Eye (tissue), 1 donor: ENCODE results near the gene RFFL.
A peak's percentile ranks its signal among the peaks of the same experiment; 100 is the strongest.

Experiments used
- DNase-seq: peaks from one replicate; pipeline ENCODE4 v3.0.0-alpha.2; 2015

RFFL gene

DNA sequence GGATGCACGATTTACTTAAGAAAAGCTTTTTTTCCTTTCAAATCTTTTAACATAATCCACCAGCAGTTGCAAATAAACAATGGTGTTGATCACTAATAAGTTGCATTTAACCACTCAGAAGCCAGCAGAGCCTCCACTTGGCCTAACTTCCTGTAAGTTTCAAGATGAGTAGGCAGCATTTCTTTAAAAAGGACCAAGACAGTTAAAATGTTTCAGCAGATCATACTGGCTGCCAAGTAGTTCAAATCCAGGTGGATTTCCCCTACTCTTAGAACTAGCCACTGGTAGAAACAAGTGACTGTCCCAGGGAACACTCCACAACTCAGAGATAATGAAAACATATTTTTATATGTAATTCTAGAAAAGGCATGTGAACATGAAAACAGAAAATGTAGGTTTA, 17.0 kb upstream of the RFFL start:
- no peak for DNase-seq

DNA sequence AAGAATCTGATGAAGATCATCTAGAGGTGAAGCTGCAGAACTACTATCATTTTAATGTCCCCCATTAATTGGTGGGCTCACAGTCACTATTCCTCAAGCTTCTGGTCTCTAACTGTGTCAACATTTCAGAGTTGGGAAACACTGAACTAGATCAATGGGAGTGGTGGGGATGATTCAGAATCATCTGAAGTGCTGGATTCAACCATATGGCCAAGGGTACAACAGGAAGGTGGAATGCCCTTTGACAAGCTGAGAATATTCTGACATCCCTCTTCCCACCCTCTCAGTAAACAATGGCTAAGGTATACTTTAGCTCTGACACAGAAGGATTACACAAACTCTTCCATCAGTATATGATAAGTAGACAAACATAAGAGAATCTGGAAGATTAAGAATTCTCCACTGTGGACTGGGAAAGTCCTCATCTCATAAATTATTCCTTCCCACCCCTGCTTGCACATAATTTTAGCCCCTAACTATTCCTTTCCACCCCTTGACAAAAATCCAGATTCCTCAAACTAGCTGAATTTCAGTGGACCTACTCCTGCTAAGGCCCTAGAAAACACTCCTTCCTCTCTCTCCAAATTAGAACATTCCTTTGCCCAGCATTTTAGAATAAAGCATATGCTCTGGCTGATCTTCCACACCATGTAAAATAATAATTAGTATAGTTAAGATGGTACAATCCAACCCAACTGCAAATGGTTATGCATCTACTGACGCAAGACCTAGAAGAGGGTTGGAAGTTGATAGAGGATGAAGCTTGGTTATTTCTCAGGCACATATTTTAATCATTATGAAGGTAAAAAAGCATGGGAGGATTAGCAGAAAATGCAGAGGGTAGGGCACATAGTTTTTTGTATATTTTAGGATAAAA, 16.3 kb upstream of the RFFL start:
- DNase-seq: no peak

DNA sequence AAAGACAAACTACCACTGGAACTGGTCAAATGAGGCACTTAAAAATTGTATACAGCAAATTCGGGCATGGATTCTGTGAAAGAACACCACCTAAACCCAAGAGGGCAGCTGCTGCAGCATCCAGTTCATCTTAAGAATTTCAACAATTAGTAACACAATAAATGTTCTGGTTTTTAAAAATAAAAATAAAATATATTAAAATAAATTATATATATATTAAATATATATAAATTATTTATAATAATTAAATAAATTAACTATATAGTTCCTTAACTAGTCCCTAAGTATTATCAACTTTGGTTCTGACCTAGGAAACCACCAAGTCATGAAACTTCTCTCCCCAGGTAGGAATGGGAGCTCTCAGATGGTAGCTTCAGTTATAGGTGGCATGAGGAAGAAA, 13.4 kb upstream of the RFFL start:
- DNase-seq: no peak

DNA sequence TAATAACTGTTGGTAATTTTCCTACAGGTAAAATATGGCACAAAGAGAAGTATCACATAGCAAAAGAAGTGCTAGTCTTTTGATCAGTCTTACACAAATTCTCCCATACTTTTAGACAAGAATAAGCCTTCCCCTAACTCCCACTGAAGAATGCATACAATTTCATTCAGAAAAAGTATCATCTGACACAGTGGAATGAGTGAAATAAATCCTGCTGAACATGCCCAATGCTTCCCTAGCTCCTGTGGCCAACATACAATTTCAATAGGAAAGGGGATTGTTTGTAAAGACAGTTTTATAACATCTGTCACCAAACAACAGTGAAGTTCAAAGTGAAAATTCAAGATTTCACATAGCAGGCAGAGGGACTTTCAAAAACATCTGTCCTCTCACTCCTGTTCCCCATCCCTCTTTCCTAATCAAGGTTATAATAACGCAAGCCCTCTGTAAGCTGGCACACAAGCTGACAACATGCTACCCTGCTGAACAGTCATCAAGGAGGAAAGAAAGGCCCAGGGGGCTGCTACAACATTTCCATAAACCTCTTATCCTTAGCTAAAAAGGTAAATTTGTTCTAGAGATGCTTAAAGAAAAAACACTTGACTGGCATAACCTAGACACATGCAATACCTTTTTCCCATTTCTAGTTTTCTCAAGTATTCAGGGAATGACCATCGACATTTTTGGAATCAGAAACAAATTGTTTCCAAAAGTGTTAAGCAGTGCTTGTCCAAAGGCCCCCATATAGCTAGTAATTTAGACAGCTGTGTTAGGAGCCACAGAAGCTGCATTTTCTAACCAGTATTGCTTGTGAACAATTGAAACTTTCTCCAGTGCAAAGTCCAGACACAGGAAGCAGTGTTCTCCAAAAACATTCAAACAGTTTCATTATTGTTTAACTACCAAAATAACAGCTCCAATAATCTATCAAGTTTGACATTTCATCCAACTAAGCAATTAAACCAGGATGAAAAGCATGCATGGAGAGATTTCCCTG, 11.5 kb upstream of the RFFL start:
- no peak for DNase-seq

DNA sequence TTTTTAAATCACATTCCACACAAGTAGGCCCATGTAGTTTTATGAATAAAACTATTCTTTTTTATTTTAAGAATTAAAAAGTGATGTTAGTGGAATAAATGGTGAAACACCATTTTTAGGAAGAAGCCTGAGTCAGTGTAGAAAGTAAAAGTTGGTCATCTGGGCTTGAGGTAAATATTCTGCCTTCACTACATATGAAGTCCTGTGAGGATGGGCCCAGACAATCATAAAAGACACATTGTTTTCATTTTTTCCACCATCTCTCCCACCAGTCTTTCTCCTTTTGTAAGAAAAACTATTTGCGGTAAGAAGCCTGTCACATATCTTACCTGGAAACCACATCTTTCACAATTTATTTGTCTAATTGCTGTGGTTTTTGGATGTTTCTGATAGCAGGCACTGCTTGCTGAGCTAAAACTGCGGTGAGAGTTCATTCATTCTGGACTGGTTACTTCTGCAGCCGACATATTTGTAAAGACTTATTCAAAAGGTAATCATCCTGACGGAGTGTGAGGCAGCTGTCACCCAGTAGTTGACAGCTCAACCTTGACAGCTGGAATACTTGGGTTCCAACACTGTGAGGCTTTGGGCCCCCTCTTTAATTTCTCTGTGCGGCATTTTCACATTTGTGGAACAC, 10.6 kb upstream of the RFFL start:
- DNase-seq: no peak

DNA sequence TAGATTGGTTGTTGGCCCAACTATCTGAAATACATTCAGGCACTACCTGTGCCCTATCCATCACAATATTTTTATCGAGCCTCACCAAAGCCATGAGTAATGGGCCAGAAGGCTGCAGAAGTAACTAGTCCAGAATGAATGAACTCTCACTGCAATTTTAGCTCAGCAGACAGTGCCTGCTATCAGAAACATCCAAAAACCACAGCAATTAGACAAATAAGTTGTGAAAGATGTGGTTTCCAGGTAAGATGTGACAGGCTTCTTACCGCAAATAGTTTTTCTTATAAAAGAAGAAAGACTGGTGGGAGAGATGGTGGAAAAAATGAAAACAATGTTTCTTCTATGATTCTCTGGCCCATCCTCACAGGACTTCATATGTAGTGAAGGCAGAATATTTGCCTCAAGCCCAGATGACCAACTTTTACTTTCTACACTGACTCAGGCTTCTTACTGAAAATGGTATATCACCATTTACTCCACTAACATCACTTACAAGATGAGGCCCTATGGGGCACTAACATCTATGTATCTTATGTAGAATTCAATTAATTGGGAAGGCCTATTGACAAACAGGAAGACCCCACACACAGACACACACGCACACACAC, 9.8 kb upstream of the RFFL start:
- DNase-seq: no peak

DNA sequence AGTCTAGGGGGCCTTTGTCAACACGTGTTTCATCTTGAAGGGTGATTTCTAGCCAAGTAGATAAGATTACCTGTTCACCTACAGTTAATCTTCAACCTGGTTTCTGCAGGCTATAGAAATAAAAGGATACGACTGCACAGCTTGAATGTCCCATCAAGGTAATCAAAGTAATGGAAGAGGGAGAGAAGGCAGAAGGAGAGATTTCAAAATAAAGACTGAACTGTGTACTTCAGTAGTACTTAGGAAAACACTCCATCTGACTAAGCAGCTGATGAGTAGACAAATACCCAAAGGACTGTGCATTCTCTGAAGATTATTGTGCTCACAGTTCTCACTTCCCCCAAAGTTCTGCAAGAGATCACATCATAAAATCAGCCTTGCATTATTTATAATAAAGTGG, 5.8 kb upstream of the RFFL start:
- no peak for DNase-seq

DNA sequence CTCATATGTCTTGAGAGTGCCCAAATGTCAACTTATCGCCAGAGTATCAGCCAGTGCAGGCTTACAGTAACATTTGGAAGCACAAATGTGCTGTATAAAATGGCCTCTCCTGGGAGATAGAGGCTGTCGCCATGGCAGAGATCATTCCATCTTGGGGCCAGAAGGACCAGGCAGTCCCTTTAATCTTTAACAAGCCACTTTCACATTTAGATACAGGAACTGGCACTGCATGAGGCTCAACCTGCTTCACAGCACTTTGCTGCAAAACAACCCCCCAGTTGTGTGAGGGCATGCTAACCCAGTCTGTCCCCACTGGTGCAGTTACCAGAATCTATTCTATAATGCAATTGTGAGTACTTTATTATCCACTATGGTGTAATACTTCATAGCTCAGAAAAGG, 4.7 kb upstream of the RFFL start:
- DNase-seq: no peak

DNA sequence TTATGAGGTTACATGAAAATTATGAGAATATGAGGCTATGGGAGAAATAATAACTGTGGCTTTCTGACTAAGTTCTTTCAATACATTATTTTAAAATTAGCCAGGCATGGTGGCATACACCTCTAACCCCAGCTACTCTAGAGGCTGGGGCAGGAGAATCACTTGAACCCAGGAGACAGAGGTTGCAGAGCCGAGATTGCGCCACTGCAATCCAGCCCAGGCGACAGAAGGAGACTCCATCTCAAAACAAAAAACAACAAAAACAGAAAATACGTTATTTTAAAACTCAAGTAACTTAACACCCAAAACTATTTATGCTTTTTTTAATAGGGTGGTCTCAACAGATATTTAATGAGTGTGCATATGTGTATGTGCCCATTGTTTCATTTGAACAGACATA, 2.4 kb upstream of the RFFL start:
- DNase-seq: no peak

DNA sequence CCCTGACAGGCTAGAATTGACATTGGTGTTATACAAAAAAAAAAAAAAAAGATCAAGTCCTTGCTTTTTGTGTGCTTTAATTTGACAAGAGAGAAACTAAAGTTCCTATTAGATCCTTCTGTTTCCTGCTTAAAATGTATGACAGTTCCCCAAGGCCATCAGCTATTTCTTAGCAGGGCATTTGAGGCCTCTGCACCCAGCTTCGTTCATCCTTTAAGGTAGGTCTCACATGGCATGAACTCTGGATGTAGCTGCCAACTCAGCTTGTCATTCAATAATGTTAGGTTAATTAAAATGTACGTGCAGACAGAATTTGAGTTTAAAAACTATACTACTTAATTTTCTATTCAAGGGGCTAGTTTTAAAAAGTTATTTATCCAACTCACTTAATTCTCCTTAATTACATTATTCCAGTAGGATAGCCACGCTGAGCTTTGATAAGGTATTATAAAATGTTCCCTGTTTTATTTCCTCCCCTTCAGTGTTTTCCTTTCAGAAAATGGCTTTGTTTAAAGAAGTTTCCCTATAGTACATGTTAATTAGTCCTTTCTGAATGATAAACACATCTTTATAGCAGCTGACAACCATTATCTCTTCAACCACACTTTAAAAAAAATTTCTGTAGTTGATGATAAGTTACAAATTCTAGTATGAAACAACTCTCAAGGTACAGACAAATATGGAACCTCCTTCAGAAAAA, 1.2 kb upstream of the RFFL start:
- no peak for DNase-seq

DNA sequence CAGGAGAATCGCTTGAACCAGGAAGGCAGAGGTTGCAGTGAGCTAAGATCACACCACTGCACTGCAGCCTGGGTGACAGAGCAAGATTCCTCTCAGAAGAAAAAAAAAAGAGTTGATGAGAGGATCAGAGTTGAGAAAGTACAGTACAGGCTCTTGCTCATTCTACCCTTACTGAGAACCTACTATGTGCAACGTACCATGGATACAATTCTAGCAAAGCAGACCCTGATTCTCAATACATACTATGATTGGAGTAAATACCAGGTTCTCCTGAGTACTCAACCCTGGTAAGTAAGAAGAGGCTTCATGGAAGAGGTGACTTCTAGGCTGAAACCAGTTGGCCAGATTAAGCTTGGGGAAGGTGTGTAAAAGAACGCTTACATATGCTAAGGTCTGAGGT, 1.2 kb downstream of the RFFL start:
- no peak for DNase-seq

DNA sequence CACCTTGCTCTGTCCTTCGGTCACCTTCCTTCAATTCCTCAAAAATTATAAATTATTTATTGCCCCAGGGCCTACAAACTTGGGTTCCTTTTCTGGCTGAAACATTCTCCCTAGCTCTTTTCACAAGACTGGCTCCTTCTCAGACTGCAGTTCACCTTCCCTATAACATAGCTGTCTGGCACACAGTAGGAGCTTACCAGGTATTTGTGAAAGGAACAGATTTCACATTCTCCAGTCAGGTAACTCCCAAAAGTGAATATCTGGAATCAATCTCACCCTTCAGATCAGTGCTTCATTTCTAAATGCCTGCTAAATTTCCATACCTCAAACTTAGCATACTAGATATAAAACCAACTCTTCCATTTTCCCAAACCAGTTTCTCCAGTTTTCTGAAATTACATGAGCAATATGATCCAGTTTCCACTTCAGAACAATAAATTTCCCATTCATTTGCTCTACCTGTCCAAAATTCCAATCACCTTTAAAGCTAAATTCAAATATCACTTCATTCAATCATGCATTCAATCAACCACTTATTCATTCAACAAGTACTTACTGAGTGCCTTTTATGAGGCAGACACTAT, 6.1 kb downstream of the RFFL start:
- DNase-seq: no peak

DNA sequence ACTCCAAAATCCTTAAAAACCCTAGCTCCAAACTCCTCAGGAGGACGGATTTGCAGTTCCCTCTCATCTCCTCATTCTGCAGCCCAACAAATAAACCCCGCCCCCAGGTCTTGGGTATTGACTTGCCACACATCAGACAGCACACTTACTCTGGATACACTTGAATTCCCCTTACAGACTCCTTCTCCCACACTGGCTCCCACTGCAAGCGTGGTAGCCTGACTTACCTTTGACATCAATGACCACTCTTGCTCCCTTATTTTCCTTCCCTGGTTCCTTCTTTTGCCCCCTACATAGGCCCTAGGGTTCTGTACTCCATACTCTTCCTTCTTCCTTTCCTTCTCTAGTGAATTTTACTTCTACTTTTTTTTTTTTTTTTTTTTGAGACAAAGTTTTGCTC, 7.5 kb downstream of the RFFL start:
- DNase-seq: no peak

DNA sequence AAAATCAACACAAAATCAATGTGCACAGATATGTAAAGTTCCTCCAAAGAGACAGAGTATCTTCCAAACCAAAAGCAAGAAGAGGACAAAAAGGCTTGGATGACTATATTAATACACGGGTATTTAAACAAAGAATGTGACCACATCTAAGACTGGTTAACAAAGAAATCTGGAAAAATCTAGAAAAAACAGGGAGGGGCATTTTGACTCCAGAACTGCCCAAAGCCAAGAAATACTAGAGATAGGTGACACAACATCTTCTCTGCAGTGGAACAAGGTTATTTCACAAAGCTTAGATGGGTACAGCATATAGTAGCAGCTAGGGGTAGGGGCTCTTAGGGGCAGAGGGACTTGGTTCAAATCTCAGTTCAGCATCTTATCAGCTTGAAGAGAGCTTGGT, 10.3 kb downstream of the RFFL start:
- no peak for DNase-seq

DNA sequence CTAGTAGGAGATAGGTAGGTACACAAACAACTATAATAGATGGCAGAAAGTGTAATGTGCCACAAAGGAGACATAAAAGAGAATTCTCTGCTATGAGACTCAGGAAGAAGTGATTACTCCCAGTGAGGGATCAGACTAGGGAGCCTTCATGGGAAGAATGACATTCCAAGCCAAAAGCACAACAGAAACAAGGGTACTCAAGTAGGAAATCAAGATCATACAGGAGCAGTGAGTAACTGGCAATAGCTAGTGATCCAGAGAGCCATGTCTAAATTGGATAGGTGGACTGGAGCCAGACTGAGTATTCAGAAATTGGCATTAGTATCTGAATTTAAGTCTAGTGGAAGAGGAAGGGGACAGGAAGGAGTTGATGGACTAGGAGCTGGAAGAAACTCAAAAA, 10.7 kb downstream of the RFFL start:
- DNase-seq: no peak

DNA sequence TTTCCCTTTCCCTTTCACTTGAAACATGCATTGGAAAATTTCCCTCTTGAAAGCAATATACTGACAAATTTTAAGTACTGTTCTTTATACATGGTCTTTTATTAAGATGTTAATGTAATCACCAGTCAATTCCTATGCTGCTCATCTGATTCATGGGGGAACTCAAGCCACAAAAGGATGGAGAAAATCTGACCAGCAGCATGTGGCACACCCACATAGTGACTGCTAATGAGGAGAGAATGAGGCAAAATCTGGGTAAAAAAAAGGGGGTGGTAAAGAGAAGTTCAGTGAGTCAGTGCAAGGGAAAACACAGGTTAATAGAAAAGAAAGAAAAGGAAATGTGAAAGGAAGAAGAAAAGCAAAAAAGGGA, 11.3 kb downstream of the RFFL start:
- DNase-seq: no peak

DNA sequence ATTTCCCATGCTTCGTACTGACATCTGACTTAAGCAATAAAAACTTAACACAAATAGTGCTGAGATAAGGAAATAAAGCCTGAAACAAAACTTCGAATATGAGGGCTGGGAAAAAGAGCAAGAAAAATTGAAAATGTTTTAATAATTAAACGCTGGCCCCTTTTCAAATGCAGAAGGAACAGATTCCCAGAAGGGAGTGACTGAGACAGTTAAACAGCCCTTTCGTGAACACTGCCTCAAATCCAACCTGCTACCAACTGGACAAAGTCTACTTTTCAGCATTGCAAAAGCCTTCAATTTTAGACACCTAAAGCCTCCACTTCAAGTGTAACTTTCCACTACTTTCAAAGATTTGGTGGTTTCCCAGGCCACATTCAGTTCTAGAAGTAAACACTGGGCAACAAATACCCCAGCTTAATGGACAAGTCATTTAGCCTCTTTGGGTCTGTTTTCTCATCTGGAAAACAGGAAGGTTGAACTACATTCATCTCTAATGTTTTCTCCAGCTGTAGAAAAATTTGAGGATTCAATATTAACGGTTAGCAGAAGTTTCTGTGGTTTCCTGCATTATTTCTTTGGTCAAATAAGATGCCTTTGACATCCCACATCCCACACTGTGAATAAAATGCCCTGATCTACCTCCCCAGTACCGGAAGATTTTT, 11.8 kb downstream of the RFFL start:
- no peak for DNase-seq

DNA sequence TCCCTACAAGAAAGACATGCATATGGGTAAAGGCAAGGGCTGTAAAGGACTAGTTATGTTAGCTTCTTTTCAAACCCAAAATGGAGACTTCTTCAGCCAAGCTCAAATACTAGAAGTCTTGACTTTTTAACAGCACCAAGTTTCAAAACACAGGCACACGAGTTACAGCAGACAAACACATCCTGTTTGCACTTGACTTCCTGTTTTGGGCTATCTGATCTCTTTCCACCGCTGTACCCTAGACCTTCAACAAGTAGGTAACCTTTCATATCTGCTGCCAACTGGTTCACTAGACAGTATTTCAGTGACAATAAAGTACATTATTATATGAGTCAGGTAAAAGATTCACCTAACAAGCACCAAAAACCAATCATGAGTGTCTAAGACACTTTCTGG, 12.3 kb downstream of the RFFL start:
- DNase-seq: no peak

DNA sequence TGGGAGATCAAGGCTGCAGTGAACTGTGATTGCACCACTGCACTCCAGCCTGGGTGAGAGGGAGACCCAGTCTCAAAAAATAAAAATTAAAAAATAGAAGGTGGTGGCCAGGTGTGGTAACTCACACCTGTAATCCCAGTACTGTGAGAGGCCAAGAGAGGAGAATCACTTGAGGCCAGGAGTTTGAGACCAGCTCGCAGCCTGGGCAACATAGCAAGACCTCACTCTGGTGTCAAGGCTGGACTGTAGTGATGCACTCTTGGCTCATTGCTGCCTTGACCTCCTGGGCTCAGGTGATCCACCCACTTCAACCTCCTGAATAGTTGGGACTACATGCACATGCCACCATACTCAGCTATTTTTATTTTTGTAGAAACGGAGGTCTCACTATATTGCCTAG, 13.3 kb downstream of the RFFL start:
- no peak for DNase-seq

DNA sequence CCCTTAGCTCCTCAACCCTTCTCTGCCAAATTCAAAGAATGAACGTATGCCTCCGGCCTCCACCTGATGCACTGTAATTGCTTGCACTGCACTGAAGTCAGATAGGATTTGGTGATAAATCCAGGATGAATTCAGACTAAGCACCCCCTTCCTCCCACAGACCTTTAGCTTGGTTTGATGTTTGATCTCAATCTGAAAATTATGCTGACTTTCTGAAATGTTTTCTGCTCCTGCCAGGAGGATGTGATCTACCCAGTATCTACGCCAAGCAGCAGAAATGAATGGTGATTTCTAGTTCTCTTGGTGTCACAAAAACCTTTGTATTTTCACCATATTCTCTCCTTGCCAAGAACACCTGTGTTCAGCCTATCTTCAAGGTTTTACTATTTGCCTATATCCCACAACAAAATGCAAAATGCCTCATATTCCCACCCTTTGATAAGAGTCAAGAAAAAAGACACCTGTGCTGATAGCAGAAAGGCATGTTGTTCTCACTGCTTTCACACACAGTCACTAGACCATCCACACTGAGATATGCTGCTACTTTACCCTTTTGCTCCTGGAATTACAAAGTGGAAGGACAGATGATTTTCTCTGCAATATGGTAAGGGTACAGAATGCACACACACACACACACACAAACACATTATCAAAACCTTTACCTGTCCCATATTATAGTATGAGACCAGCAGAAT, 14.7 kb downstream of the RFFL start:
- DNase-seq: no peak

DNA sequence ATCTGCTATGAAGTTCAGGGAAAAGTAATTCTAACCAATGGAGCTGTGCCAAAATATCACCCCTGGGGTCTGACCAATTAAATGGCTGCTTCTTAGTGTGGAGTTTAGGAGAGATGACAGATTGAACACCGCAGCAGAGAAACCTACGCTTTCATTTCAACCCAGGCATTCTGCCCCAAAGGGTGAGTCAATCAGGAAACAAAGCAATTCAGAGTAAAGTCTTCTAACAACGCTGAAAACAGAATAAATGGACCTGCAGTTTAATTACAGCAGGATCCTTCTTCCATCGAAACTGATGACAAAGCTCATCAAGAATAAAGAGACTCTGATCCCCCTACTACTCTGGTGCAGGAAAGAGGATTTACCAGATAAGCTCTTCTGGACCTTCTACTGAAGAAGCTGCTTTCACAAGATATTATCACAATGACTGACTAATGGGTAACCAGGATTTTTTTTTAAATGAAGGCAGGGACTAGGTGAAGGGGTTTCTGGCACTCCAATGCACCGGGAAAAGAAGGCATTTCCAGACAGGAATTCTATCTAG, 16.7 kb downstream of the RFFL start:
- DNase-seq: peak; percentile 67
